ENCODE measurements around the gene CPA4.

The CPA4 gene

GRCh38 chr7:130263130-130263529 is 29.8 kb upstream of the CPA4 start:
- no peak for TF ChIP-seq CTCF (conservative IDR thresholded peaks at IDR 0.05; ENCODE audit: control insufficient read depth, insufficient read depth, low read depth, low read length)
- no peak for DNase-seq (ENCODE audit: low read depth)
- H3K4me3 ChIP-seq (ENCODE audit: control insufficient read depth, low read depth, low read length): no peak overlapping the region

GRCh38 chr7:130266258-130266960 is 26.6 kb upstream of the CPA4 start, which contains the start of gene CPA2:
Gene CPA2 (plus strand): TSS chr7:130266863. CDS start chr7:130266882, 19 bp downstream.
- no peak for DNase-seq (ENCODE audit: low read depth)
- H3K4me3 ChIP-seq (ENCODE audit: control insufficient read depth, low read depth, low read length): no peak within 1 kb of the TSS
- TF ChIP-seq CTCF (conservative IDR thresholded peaks at IDR 0.05; ENCODE audit: control insufficient read depth, insufficient read depth, low read depth, low read length): no peak

- DNase-seq (ENCODE audit: low read depth): no peak
- H3K4me3 ChIP-seq (ENCODE audit: control insufficient read depth, low read depth, low read length): no peak overlapping the region
- no peak for TF ChIP-seq CTCF (conservative IDR thresholded peaks at IDR 0.05; ENCODE audit: control insufficient read depth, insufficient read depth, low read depth, low read length)
Observed at GRCh38 chr7:130266961-130267321, 26.0 kb upstream of the CPA4 start.

GRCh38 chr7:130268463-130269317 is 24.3 kb upstream of the CPA4 start:
- DNase-seq (ENCODE audit: low read depth): no peak
- H3K4me3 ChIP-seq (ENCODE audit: control insufficient read depth, low read depth, low read length): no peak overlapping the region
- TF ChIP-seq CTCF (conservative IDR thresholded peaks at IDR 0.05; ENCODE audit: control insufficient read depth, insufficient read depth, low read depth, low read length): no peak

- no peak for DNase-seq (ENCODE audit: low read depth)
- TF ChIP-seq CTCF (conservative IDR thresholded peaks at IDR 0.05; ENCODE audit: control insufficient read depth, insufficient read depth, low read depth, low read length): no peak
- no peak overlapping the region for H3K4me3 ChIP-seq (ENCODE audit: control insufficient read depth, low read depth, low read length)
Observed at GRCh38 chr7:130269318-130269694, 23.7 kb upstream of the CPA4 start.

- no peak overlapping the region for H3K4me3 ChIP-seq (ENCODE audit: control insufficient read depth, low read depth, low read length)
- no peak for TF ChIP-seq CTCF (conservative IDR thresholded peaks at IDR 0.05; ENCODE audit: control insufficient read depth, insufficient read depth, low read depth, low read length)
- DNase-seq (ENCODE audit: low read depth): no peak
Observed at GRCh38 chr7:130270947-130271800, 21.8 kb upstream of the CPA4 start.
